Esophagus (tissue), 2 donors: ENCODE measurements around the gene KCNH4. TPM values are rescaled to one million over a fixed set of nuclear protein-coding genes. Genes with fewer than 3 reads are reported as not detected.

Source experiments
- H3K27ac ChIP-seq, 2 donors: one replicate each; pipeline ENCODE4 v1.5.1; 2013; ENCODE audit warnings: low read depth in 2 of 2, mild to moderate bottlenecking in 2 of 2, inconsistent platforms in 1 of 2, low read length in 1 of 2, moderate library complexity in 1 of 2
- H3K27me3 ChIP-seq, 2 donors: one replicate each; pipeline ENCODE4 v1.6.1; 2013; ENCODE audit warnings: low read length in 2 of 2, control low read depth in 1 of 2, mild to moderate bottlenecking in 1 of 2; ENCODE audit not compliant: insufficient read depth in 2 of 2, control insufficient read depth in 1 of 2
- H3K36me3 ChIP-seq, 2 donors: one replicate each; pipeline ENCODE4 v1.6.1; 2013; ENCODE audit warnings: low read length in 1 of 2; ENCODE audit not compliant: control insufficient read depth in 2 of 2, insufficient read depth in 2 of 2
- H3K4me1 ChIP-seq, 2 donors: one replicate each; pipeline ENCODE4 v1.6.1; 2013; ENCODE audit warnings: low read length in 1 of 2; ENCODE audit not compliant: control insufficient read depth in 2 of 2, insufficient read depth in 2 of 2
- H3K4me3 ChIP-seq, 2 donors: one replicate each; pipeline ENCODE4 v1.5.1; 2013; ENCODE audit warnings: low read length in 2 of 2, mild to moderate bottlenecking in 2 of 2, low read depth in 1 of 2, moderate library complexity in 1 of 2
- H3K9me3 ChIP-seq, 2 donors: one replicate each; pipeline ENCODE4 v1.6.1; 2013; ENCODE audit warnings: mild to moderate bottlenecking in 2 of 2, low read depth in 1 of 2, low read length in 1 of 2, moderate library complexity in 1 of 2; ENCODE audit not compliant: control insufficient read depth in 2 of 2, insufficient read depth in 1 of 2
- WGBS, 2 donors: extraction: QIAGEN DNeasy Blood & Tissue Kit; methylation state at CpG; one replicate each; pipeline ENCODE4 v1.1.7; 2013; 5-methylcytosine and 5-hydroxymethylcytosine counted together
- polyA plus RNA-seq, 2 donors: library from polyadenylated mRNA; stranded (reverse); fragments of 200-250 nt; gene quantifications; one replicate each; pipeline ENCODE4 v1.2.3, GENCODE V29; 2013
- donor health status: healthy with polysubstance abuse.
- donor health status: Bipolar disorder and iron deficiency.

Gene KCNH4
- polyA plus RNA-seq, 2 donors: 0.02 to 0.04 TPM

DNA sequence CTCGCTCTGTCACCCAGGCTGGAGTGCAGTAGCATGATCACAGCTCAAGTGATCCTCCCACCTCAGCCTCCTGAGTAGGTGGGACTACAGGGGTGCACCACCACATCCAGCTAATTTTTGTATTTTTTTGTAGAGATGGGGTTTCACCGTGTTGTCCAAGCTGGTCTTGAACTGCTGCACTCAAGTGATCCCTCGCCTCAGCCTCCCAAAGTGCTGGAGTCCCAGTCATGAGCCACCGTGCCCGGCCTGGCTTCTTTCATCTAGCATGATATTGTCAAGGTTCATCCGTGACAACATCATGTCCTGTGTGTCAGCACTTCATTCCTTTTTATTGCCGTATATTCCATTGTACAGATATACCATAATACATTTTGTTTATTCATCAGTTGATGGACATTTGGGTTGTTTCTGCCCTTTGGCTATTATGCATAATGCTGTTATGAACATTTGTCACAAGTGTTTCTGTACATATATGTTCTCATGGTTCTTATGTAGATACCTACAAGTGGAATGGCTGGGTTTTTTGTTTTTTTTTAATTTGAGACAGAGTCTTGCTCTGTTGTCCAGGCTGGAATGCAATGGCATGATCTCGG, 16.7 kb upstream of the KCNH4 start:
- Histone ChIP-seq H3K27me3 (no peaks in the 10 kb centered on the region), H3K4me1 (peaks cover 2 to 3% of the 10 kb centered on the region in 2 donors), H3K4me3 (no peak overlapping the region), H3K27ac (no peak overlapping the region), H3K9me3 (no peaks in the 10 kb centered on the region), H3K36me3 (peaks cover 8 to 9% of the 10 kb centered on the region in 2 donors)
- WGBS, 2 donors: 91 to 92% methylated on average over 8 of the region's 8 CpGs

DNA sequence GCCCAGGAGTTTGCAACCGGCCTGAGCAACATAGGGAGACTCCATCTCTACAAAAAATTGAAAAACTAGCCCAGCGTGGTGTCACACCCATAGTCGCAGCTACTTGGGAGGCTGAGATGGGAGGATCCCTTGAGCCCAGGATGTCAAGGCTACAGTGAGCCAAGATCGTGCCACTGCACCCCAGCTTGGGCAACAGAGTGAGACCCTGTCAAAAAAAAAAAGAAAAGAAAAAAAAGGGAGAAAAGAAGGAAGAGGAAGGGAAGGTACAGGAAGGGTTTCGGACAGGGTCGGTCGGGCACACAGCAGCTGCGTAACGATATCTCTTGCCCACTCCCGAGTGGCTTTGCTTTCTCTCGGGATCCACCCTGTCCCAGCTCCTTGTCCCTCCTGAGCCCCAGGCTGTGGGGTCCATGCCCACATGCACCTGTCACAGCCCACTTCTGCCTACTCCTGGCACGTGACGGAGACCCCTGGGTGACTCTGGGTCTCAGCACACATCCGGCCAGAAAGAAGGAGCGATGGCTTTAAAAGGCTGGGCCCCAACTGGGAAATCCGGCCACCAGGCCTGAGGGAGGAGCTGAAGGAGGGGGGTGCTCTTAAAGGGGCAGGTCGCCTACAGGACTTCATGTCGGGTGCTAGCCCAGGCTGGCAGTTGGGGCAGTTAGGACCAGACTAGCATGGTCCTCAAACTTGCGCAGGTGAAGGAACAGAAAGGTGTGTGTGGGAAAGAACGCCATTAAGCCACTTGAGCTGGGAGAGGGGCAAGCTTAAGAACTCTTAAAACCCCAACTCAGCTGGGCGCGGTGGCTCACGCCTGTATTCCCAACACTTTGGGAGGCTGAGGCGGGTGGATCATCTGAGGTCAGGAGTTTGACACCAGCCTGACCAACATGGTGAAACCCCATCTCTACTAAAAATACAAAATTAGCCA, 13.3 kb upstream of the KCNH4 start, which contains the start of gene GHDC:
Gene GHDC (minus strand): TSS at position 526 of the 931 bp plus-strand sequence. CDS start 913 bp downstream, outside the sequence.
- H3K9me3 ChIP-seq: no peaks in the 10 kb centered on the region
- H3K27ac ChIP-seq: peak within 1 kb of the TSS; percentile 83 to 93
- no peaks in the 10 kb centered on the region for H3K27me3 ChIP-seq
- peaks cover 2 to 7% of the 10 kb centered on the region in 2 donors for H3K4me1 ChIP-seq
- H3K36me3 ChIP-seq: no peaks in the 10 kb centered on the region
- peak within 1 kb of the TSS; percentile 81 to 85 for H3K4me3 ChIP-seq
- 27% methylated on average over 24 of the region's 24 CpGs for WGBS, 2 donors

DNA sequence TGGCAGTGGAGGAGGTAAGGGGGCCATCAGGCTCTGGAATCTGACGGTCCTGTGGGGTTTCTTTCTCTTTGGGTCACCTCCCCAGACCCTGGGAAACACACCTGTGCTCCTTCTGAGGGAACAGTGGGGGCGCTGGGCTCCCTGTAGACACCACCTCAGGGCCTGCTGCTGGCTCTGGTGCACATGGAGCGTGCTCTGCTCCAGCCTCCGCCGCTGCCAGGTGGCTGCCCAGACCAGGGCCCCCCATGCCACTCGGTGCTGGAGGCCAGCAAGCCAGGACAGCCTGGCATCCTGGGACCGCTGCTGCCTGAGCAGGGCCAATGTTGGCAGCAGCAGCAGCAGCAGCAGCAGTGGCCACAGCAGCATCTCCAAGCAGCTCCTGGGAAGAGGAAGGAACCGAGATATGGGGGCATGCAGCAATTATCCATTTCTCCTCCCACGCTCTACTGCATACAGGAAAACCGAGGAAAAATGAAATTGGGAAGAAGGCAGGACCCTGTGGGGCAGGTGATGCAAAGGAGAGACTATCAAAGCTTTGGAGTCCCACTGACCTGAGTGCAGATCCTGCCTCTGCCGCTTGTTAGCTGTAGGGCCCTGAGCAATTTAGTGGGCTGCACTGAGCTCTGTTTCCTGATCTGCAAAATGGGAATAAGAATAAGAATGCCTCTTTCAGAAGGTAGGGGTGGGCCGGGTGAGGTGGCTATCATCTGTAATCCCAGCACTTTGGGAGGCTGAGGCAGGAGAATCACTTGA, 12.4 kb upstream of the KCNH4 start:
- Histone ChIP-seq H3K4me1 (peaks cover 2 to 7% of the 10 kb centered on the region in 2 donors), H3K36me3 (no peaks in the 10 kb centered on the region), H3K9me3 (no peaks in the 10 kb centered on the region), H3K4me3 (peak overlapping the region; percentile 81 to 85), H3K27ac (peak overlapping the region in 1 of 2 donors; percentile 83), H3K27me3 (no peaks in the 10 kb centered on the region)
- WGBS, 2 donors: 80 to 81% methylated on average over 12 of the region's 12 CpGs

DNA sequence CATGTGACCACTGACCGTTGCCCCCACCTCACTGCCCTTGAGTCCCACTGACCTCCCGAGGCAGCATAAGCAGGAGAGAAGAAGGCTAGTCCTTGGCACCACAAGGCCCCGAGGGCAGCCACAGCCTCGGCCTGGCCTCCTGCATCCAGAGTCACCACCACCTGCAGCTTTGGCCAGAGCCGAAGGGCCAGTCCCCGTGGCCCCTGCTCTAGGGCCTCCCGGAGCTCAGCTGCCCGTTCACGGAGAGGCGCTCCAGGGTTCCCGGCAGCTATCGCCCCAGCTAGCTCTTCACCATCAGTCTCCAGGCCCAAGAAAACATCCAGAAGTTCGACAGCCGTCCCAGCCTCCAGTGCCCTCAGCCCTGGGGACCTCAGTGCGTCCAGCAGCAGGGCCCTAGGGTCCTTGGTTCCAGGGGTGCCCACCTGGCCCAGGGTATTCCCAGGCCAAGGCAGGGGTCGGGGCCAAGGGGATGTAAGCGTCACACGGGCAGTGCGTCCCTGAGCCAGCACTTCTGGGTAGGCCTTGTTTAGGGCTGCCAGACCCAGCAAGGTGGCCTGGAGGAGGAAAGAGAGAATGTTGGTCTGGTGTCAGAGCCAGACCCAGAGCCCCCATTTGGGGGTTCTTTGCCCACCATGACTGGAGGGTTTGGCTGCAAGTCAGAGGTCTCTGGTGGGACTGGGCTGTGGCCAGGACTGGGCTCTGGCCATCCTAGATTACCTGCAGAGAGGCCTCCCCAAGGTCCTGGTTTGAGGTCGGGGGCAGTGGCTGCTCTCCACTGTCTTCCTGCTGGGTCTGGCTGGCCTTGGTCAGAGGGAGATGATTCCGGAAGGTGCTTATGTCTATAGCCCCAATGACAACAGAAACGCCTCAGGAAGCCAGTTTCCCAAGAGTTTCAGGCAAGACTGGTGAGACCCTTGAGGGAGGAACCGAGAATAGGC, 11.5 kb upstream of the KCNH4 start:
- no peaks in the 10 kb centered on the region for H3K36me3 ChIP-seq
- H3K9me3 ChIP-seq: no peaks in the 10 kb centered on the region
- 92 to 93% methylated on average over 23 of the region's 23 CpGs for WGBS, 2 donors
- H3K27ac ChIP-seq: no peak overlapping the region
- H3K27me3 ChIP-seq: no peaks in the 10 kb centered on the region
- H3K4me3 ChIP-seq: no peak overlapping the region
- H3K4me1 ChIP-seq: peaks cover 2 to 7% of the 10 kb centered on the region in 2 donors

DNA sequence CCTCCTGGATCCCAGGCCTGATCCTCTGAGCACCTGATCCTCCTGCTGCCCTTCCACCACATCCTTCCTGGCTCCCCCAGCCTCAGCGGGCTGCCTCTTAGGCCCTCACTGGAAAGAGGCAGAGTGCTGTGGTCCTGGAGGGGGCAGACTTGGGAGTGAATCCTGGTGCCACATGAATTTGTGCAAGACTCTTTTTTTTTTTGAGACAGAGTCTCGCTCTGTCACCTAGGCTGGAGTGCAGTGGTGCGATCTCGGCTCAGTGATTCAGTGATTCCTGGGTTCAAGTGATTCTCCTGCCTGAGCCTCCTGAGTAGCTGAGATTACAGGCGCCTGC, 10.3 kb upstream of the KCNH4 start:
- Histone ChIP-seq H3K27ac (no peak overlapping the region), H3K9me3 (no peaks in the 10 kb centered on the region), H3K36me3 (no peaks in the 10 kb centered on the region), H3K4me3 (no peak overlapping the region), H3K4me1 (peaks cover 2 to 7% of the 10 kb centered on the region in 2 donors), H3K27me3 (no peaks in the 10 kb centered on the region)
- WGBS, 2 donors: 95% methylated on average over 5 of the region's 5 CpGs

- Histone ChIP-seq H3K9me3 (no peaks in the 10 kb centered on the region), H3K4me3 (no peak overlapping the region), H3K27me3 (no peaks in the 10 kb centered on the region), H3K36me3 (no peaks in the 10 kb centered on the region), H3K27ac (no peak overlapping the region), H3K4me1 (peaks cover 2 to 7% of the 10 kb centered on the region in 2 donors)
- 80 to 87% methylated on average over 16 to 17 of the region's 17 CpGs for WGBS, 2 donors
These were observed 9.7 kb upstream of the KCNH4 start for GRCh38 chr17:42190491-42191274.

GRCh38 chr17:42189651-42189965, 8.7 kb upstream of the KCNH4 start:
- WGBS, 2 donors: 69 to 84% methylated on average over 11 of the region's 11 CpGs
- Histone ChIP-seq H3K36me3 (no peaks in the 10 kb centered on the region), H3K4me1 (peaks cover 2 to 8% of the 10 kb centered on the region in 2 donors), H3K27ac (no peak overlapping the region), H3K4me3 (no peak overlapping the region), H3K9me3 (no peaks in the 10 kb centered on the region), H3K27me3 (no peaks in the 10 kb centered on the region)

DNA sequence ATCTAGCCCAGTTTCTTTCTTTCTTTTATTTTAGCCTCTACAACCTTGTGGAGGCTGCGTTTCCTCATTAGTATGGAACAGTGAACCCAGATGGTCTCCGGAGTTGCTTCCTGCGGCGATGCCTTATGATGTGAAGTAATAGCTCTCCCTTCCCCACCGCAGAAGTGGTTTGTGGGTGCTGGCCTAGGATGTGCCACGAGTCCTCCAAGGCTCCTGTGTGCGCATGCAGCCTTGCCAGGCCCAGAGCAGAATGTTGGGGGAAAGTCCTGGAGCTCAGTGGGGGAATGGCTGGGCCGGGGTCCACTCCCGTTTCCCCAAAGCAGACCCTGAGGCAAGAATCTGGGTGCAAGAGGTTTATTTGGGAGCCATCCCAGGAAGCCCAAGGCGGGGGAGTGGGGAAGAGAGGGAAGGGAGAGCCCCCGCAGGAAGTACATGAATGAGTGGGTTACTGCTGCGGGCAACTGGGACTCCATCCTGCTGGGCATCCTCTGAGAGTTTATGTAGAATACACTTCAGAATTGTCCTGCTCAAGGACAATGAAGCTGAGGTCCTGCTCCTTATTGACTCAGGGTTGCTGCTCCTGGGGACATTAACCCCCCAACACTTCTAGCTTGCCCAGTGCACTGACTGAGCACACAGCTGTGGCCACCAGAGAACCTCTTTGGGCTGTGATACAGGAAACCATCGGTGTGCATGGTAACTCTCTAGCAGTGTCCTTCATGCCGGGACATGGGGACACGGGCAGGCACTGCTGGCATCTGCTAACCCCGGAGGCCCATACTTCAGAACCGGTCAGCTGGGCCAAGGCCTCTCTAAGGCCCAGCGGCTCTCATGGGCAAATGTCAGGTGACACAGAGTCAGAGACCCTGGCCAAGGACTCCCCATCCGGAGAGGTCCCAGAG, 8.1 kb upstream of the KCNH4 start:
- H3K4me1 ChIP-seq: peaks cover 0 to 10% of the 10 kb centered on the region in 2 donors
- no peaks in the 10 kb centered on the region for H3K36me3 ChIP-seq
- H3K27me3 ChIP-seq: no peaks in the 10 kb centered on the region
- no peak overlapping the region for H3K4me3 ChIP-seq
- no peaks in the 10 kb centered on the region for H3K9me3 ChIP-seq
- H3K27ac ChIP-seq: no peak overlapping the region
- 82 to 84% methylated on average over 19 of the region's 19 CpGs for WGBS, 2 donors
